CD14-positive monocyte (primary cell): ENCODE data around the gene TM7SF3. TPM values are rescaled to one million over a fixed set of nuclear protein-coding genes. Genes with fewer than 3 reads are reported as not detected.
A peak's percentile ranks its signal among the peaks of the same experiment; 100 is the strongest.

Experiments
- DNase-seq, 3 donors: peaks; one replicate each; pipeline ENCODE4 v3.0.0-alpha.2; 2011 to 2022
- H2AFZ ChIP-seq: 2 replicates; pipeline ENCODE4 v1.6.0; 2012; ENCODE audit warnings: mild to moderate bottlenecking, low read depth, low read length, inconsistent platforms; ENCODE audit not compliant: insufficient read depth, poor library complexity, severe bottlenecking
- H3K27ac ChIP-seq, 2 donors: 1 replicate in 1 of 2; 2 replicates in 1 of 2; pipeline ENCODE4 v1.5.1; 2012 to 2013; ENCODE audit warnings: low read length in 2 of 2, control low read depth in 1 of 2, inconsistent platforms in 1 of 2, low read depth in 1 of 2, mild to moderate bottlenecking in 1 of 2
- H3K27me3 ChIP-seq, 2 donors: one replicate each; pipeline versions ENCODE4 v1.6.0 to v1.6.1; 2011 to 2013; ENCODE audit warnings: low read length in 2 of 2; ENCODE audit not compliant: control insufficient read depth in 2 of 2, insufficient read depth in 2 of 2
- H3K36me3 ChIP-seq, 2 donors: replicated peaks in 1 of 2; 1 replicate in 1 of 2; 2 replicates in 1 of 2; pipeline versions ENCODE4 v1.5.1 to v1.6.1; 2012 to 2013; ENCODE audit warnings: low read length in 2 of 2, control low read depth in 1 of 2, inconsistent platforms in 1 of 2, mild to moderate bottlenecking in 1 of 2; ENCODE audit not compliant: insufficient read depth in 2 of 2, control insufficient read depth in 1 of 2
- H3K4me1 ChIP-seq, 2 donors: 1 replicate in 1 of 2; 2 replicates in 1 of 2; pipeline versions ENCODE4 v1.5.1 to v1.6.1; 2012 to 2013; ENCODE audit warnings: low read length in 2 of 2, control low read depth in 1 of 2, inconsistent platforms in 1 of 2, mild to moderate bottlenecking in 1 of 2, moderate library complexity in 1 of 2; ENCODE audit not compliant: insufficient read depth in 2 of 2, control insufficient read depth in 1 of 2
- H3K4me2 ChIP-seq: replicated peaks from 2 replicates; pipeline ENCODE3; 2012; ENCODE audit warnings: low read length, moderate library complexity, mild to moderate bottlenecking; ENCODE audit not compliant: poor library complexity, severe bottlenecking; ENCODE audit errors: extremely low read depth
- H3K4me3 ChIP-seq, 3 experiments: fragments of 200-600 bp in 1 of 3; sonication (generic) in 1 of 3; replicated peaks in 1 of 3; 1 replicate in 2 of 3; 2 replicates in 1 of 3; pipeline ENCODE4 v1.5.1; 2011 to 2013; ENCODE audit warnings: low read length in 3 of 3, mild to moderate bottlenecking in 3 of 3, control low read depth in 2 of 3, low read depth in 2 of 3, inconsistent platforms in 1 of 3, moderate library complexity in 1 of 3
- H3K79me2 ChIP-seq: 2 replicates; pipeline ENCODE4 v1.6.0; 2012; ENCODE audit warnings: mild to moderate bottlenecking, control low read depth, inconsistent platforms, low read length, moderate library complexity; ENCODE audit not compliant: insufficient read depth
- H3K9ac ChIP-seq: 2 replicates; pipeline ENCODE4 v1.6.0; 2017; ENCODE audit warnings: low read length, mild to moderate bottlenecking; ENCODE audit not compliant: insufficient read depth, poor library complexity, severe bottlenecking
- H3K9me3 ChIP-seq, 2 donors: replicated peaks in 1 of 2; 1 replicate in 1 of 2; 2 replicates in 1 of 2; pipeline versions ENCODE4 v1.5.1 to v1.6.1; 2012 to 2013; ENCODE audit warnings: low read length in 2 of 2, control low read depth in 1 of 2; ENCODE audit not compliant: control insufficient read depth in 1 of 2, insufficient read depth in 1 of 2
- H4K20me1 ChIP-seq: 2 replicates; pipeline ENCODE4 v1.6.0; 2012; ENCODE audit warnings: mild to moderate bottlenecking, low read length, control low read depth, moderate library complexity; ENCODE audit not compliant: insufficient read depth
- H3K27ac Mint-ChIP-seq, 7 donors: one replicate each; pipeline ENCODE4 v1.8.0; 2020; ENCODE audit warnings: mild to moderate bottlenecking in 7 of 7, mixed read lengths in 7 of 7, moderate library complexity in 6 of 7, inconsistent platforms in 2 of 7
- H3K27me3 Mint-ChIP-seq, 3 donors: one replicate each; pipeline ENCODE4 v1.8.0; 2021 to 2022; ENCODE audit warnings: low read depth in 3 of 3, mild to moderate bottlenecking in 3 of 3, mixed read lengths in 3 of 3, moderate library complexity in 3 of 3, inconsistent platforms in 1 of 3
- H3K36me3 Mint-ChIP-seq, 2 donors: one replicate each; pipeline ENCODE4 v1.8.0; 2020; ENCODE audit warnings: mixed read lengths in 2 of 2, inconsistent platforms in 1 of 2, mild to moderate bottlenecking in 1 of 2
- H3K4me1 Mint-ChIP-seq: one replicate; pipeline ENCODE4 v1.8.0; 2020; ENCODE audit warnings: mild to moderate bottlenecking, mixed read lengths
- H3K4me3 Mint-ChIP-seq, 2 donors: one replicate each; pipeline ENCODE4 v1.8.0; 2020; ENCODE audit warnings: mild to moderate bottlenecking in 2 of 2, mixed read lengths in 2 of 2, moderate library complexity in 1 of 2
- H3K9me3 Mint-ChIP-seq, 7 donors: one replicate each; pipeline ENCODE4 v1.8.0; 2020 to 2022; ENCODE audit warnings: mixed read lengths in 7 of 7, mild to moderate bottlenecking in 6 of 7, moderate library complexity in 6 of 7, inconsistent platforms in 2 of 7
- CTCF ChIP-seq: fragments of 200-600 bp; IDR thresholded peaks from one replicate; pipeline ENCODE4 v1.8.0; 2022; ENCODE audit warnings: antibody characterized with exemption, mild to moderate bottlenecking
- WGBS: methylation state at CpG from one replicate; pipeline ENCODE4 v1.1.5; 2013; ENCODE audit warnings: missing lambda C conversion rate; ENCODE audit not compliant: insufficient coverage; 5-methylcytosine and 5-hydroxymethylcytosine counted together
- intact Hi-C, 2 donors: fragments of 100-400 bp; cut with micrococcal nuclease; formaldehyde crosslinking; loops; one replicate each; pipeline versions ENCODE4 v1.15.0 to v1.15.1; 2023
- polyA plus RNA-seq, 3 donors: library from polyadenylated mRNA; depleted of rRNA in 1 of 3; unstranded in 2 of 3; stranded (reverse) in 1 of 3; fragments of 300-500 nt in 2 of 3; fragments of >200 nt in 1 of 3; fragmentation: Illumina TruSeq in 2 of 3; gene quantifications; 1 replicate in 2 of 3; 2 replicates in 1 of 3; pipeline ENCODE4 v1.2.3, GENCODE V29; 2012 to 2021

The TM7SF3 gene
- polyA plus RNA-seq, 3 donors: 36.3 to 85.9 (median 71.7) TPM

- H3K36me3 Mint-ChIP-seq: peaks cover 17 to 18% of the 10 kb centered on the region in 2 donors
- Histone ChIP-seq H3K4me2 (peak overlapping the region; percentile 51), H3K4me3 (peak overlapping the region in 1 of 3 experiments; percentile 38), H3K9ac (no peak overlapping the region), H3K79me2 (peaks cover 78% of the 10 kb centered on the region), H3K27me3 (no peaks in the 10 kb centered on the region), H3K27ac (peak overlapping the region; percentile 52 to 63), H3K36me3 (peaks cover 0 to 7% of the 10 kb centered on the region in 2 donors), H4K20me1 (peaks cover 16% of the 10 kb centered on the region), H3K4me1 (peaks cover 44 to 45% of the 10 kb centered on the region in 2 donors), H3K9me3 (no peaks in the 10 kb centered on the region), H2AFZ (no peak overlapping the region)
- 100% methylated on average over 1 of the region's 5 CpGs for WGBS
- H3K27ac Mint-ChIP-seq: peak overlapping the region; percentile 60 to 91 (median 78)
- DNase-seq: no peak
- peaks cover 62% of the 10 kb centered on the region for H3K4me1 Mint-ChIP-seq
- intact Hi-C loops: no loop called here
- H3K9me3 Mint-ChIP-seq: peaks cover 0 to 4% (median 0%) of the 10 kb centered on the region in 7 donors
- H3K27me3 Mint-ChIP-seq: peaks cover 0 to 2% (median 0%) of the 10 kb centered on the region in 3 donors
- TF ChIP-seq CTCF: no peak
- H3K4me3 Mint-ChIP-seq: peak overlapping the region; percentile 34 to 35
Measured at GRCh38 chr12:27002141-27002540, 12.0 kb downstream of the TM7SF3 start.

GRCh38 chr12:27001663-27002062 is 12.5 kb downstream of the TM7SF3 start:
- H3K9me3 ChIP-seq: no peaks in the 10 kb centered on the region
- DNase-seq: peak; percentile 27 to 56 (median 34)
- peak overlapping the region in 1 of 3 experiments; percentile 38 for H3K4me3 ChIP-seq
- Mint-ChIP-seq H3K9me3 (peaks cover 0 to 4% (median 0%) of the 10 kb centered on the region in 7 donors), H3K4me1 (peaks cover 63% of the 10 kb centered on the region), H3K36me3 (peaks cover 17 to 18% of the 10 kb centered on the region in 2 donors), H3K27me3 (peaks cover 0 to 2% (median 0%) of the 10 kb centered on the region in 3 donors), H3K27ac (peak overlapping the region; percentile 60 to 91 (median 78)), H3K4me3 (peak overlapping the region; percentile 34 to 35)
- WGBS: no CpG with 5 or more reads among the region's 5 CpGs
- peaks cover 45 to 47% of the 10 kb centered on the region in 2 donors for H3K4me1 ChIP-seq
- H3K4me2 ChIP-seq: peak overlapping the region; percentile 51
- no peak overlapping the region for H3K9ac ChIP-seq
- no peak overlapping the region for H2AFZ ChIP-seq
- intact Hi-C loops: no loop called here
- no peak for TF ChIP-seq CTCF
- peaks cover 74% of the 10 kb centered on the region for H3K79me2 ChIP-seq
- H4K20me1 ChIP-seq: peaks cover 14% of the 10 kb centered on the region
- peaks cover 0 to 7% of the 10 kb centered on the region in 2 donors for H3K36me3 ChIP-seq
- H3K27me3 ChIP-seq: no peaks in the 10 kb centered on the region
- peak overlapping the region; percentile 52 to 63 for H3K27ac ChIP-seq
